ENCODE measurements around the gene ZBTB16.

- TF ChIP-seq ZNF175 (tag by site-specific recombination; IDR thresholded peaks at IDR 0.05) (no peak), ZNF184 (tag by site-specific recombination; IDR thresholded peaks at IDR 0.05) (no peak), ZBTB7A (tag by site-specific recombination; IDR thresholded peaks at IDR 0.05; ENCODE audit: low read depth) (no peak), PBX3 (CRISPR knock-in tag; IDR thresholded peaks at IDR 0.05) (no peak)
Observed at GRCh38 chr11:114263513-114264170, 204.1 kb downstream of the ZBTB16 start.

Measured in HEK293 (cell line).